SK-N-SH (cell line): Measurements from ENCODE around the gene APH1B. TPM values are rescaled to one million over a fixed set of nuclear protein-coding genes. Genes with fewer than 3 reads are reported as not detected.

Experiments
- CTCF ChIA-PET: fragments of 300-600, 350-600 bp; formaldehyde crosslinking; extraction: SDS; loops from one replicate; lab custom pipeline; 2021; lab: Yijun Ruan, JAX
- POLR2A ChIA-PET: fragments of 350-600 bp; sonication (Branson Sonifier 250); formaldehyde crosslinking; extraction: SDS; loops from one replicate; lab custom pipeline; 2020; ENCODE audit warnings: antibody characterized with exemption, inconsistent platforms; lab: Yijun Ruan, JAX
- DNase-seq: peaks from one replicate; pipeline ENCODE4 v3.0.0; 2012
- H2AFZ ChIP-seq: fragments of 200-600 bp; sonication (generic); 2 replicates; pipeline ENCODE4 v1.8.1; 2016; ENCODE audit warnings: antibody characterized with exemption, mild to moderate bottlenecking, low read depth
- H3F3A ChIP-seq: fragments of 200-600 bp; sonication (generic); replicated peaks from 2 replicates; pipeline ENCODE3; 2016; ENCODE audit warnings: antibody characterized with exemption, mild to moderate bottlenecking; ENCODE audit not compliant: insufficient read depth
- H3K27ac ChIP-seq, 2 experiments: fragments of 200-500 bp in 1 of 2; fragments of 200-600 bp in 1 of 2; sonication (Bioruptor generic) in 1 of 2; sonication (generic), shearing (Covaris generic) in 1 of 2; 2 replicates each; pipeline versions ENCODE4 v1.5.1 to v1.6.1; 2014 to 2016; ENCODE audit warnings: low read depth in 2 of 2, inconsistent platforms in 1 of 2, low read length in 1 of 2, mild to moderate bottlenecking in 1 of 2, mixed read lengths in 1 of 2
- H3K27me3 ChIP-seq: fragments of 200-600 bp; sonication (generic), shearing (Covaris generic); 2 replicates; pipeline ENCODE4 v1.6.1; 2016; ENCODE audit warnings: mixed run types; ENCODE audit not compliant: insufficient read depth
- H3K36me3 ChIP-seq, 2 experiments: fragments of 200-500 bp in 1 of 2; fragments of 200-600 bp in 1 of 2; sonication (Bioruptor generic) in 1 of 2; sonication (generic) in 1 of 2; replicated peaks in 1 of 2; 2 replicates each; pipeline versions ENCODE3 to v1.5.1; 2014 to 2016; ENCODE audit warnings: low read length in 1 of 2, mild to moderate bottlenecking in 1 of 2; ENCODE audit not compliant: insufficient read depth in 2 of 2, control insufficient read depth in 1 of 2
- H3K4me1 ChIP-seq, 2 experiments: fragments of 200-500 bp in 1 of 2; fragments of 200-600 bp in 1 of 2; sonication (Bioruptor generic) in 1 of 2; sonication (generic), shearing (Covaris generic) in 1 of 2; 2 replicates each; pipeline versions ENCODE4 v1.5.1 to v1.6.1; 2014 to 2016; ENCODE audit warnings: low read depth in 1 of 2, low read length in 1 of 2, mixed run types in 1 of 2; ENCODE audit not compliant: insufficient read depth in 2 of 2, control insufficient read depth in 1 of 2
- H3K4me2 ChIP-seq: fragments of 200-600 bp; sonication (generic), shearing (Covaris generic); 2 replicates; pipeline ENCODE4 v1.6.1; 2017; ENCODE audit warnings: mixed run types
- H3K4me3 ChIP-seq, 2 experiments: fragments of 200-500 bp in 1 of 2; fragments of 200-600 bp in 1 of 2; sonication (Bioruptor generic) in 1 of 2; sonication (generic), shearing (Covaris generic) in 1 of 2; 2 replicates each; pipeline versions ENCODE4 v1.5.1 to v1.8.1; 2014 to 2016; ENCODE audit warnings: low read depth in 2 of 2, inconsistent platforms in 1 of 2, low read length in 1 of 2, mild to moderate bottlenecking in 1 of 2, mixed read lengths in 1 of 2, moderate library complexity in 1 of 2
- H3K79me2 ChIP-seq: fragments of 200-600 bp; sonication (generic); 2 replicates; pipeline ENCODE4 v1.8.1; 2017; ENCODE audit warnings: mild to moderate bottlenecking; ENCODE audit not compliant: insufficient read depth
- H3K9ac ChIP-seq: fragments of 200-600 bp; sonication (generic); 2 replicates; pipeline ENCODE4 v1.6.1; 2017; ENCODE audit warnings: mixed run types
- H3K9me2 ChIP-seq: fragments of 200-600 bp; sonication (generic); 2 replicates; pipeline ENCODE4 v1.6.1; 2017; ENCODE audit warnings: mixed run types
- H3K9me3 ChIP-seq: fragments of 200-600 bp; sonication (generic); 2 replicates; pipeline ENCODE4 v1.6.1; 2017; ENCODE audit warnings: mixed run types, mild to moderate bottlenecking, moderate library complexity
- H4K20me1 ChIP-seq: fragments of 200-600 bp; sonication (generic); 2 replicates; pipeline ENCODE4 v1.6.1; 2017; ENCODE audit warnings: mild to moderate bottlenecking, mixed run types; ENCODE audit not compliant: insufficient read depth
- CHD2 ChIP-seq: fragments of 150-350 bp; IDR thresholded peaks from 2 replicates; pipeline ENCODE4 v1.6.1; 2018; ENCODE audit warnings: low read length; ENCODE audit not compliant: partially characterized antibody
- CTCF ChIP-seq: fragments of 200-600 bp; sonication (generic); IDR thresholded peaks from 2 replicates; pipeline ENCODE4 v1.6.1; 2017; ENCODE audit warnings: antibody characterized with exemption, mild to moderate bottlenecking, moderate library complexity
- ELF1 ChIP-seq: IDR thresholded peaks from 2 replicates; pipeline ENCODE4 v1.4.0; 2012
- EP300 ChIP-seq, 2 experiments: IDR thresholded peaks; 2 replicates each; pipeline versions ENCODE4 v1.4.0 to v1.6.1; 2012; ENCODE audit warnings: borderline replicate concordance in 1 of 2, low read depth in 1 of 2, low read length in 1 of 2
- EZH2phosphoT487 ChIP-seq: fragments of 200-600 bp; sonication (generic); IDR thresholded peaks from 2 replicates; pipeline ENCODE4 v1.6.1; 2017; ENCODE audit warnings: low read depth, mixed run types, mild to moderate bottlenecking, antibody characterized with exemption, moderate library complexity, borderline replicate concordance
- FOSL2 ChIP-seq: IDR thresholded peaks from 2 replicates; pipeline ENCODE4 v1.4.0; 2012; ENCODE audit warnings: low read depth, mild to moderate bottlenecking, moderate library complexity, borderline replicate concordance
- FOXM1 ChIP-seq: IDR thresholded peaks from 2 replicates; pipeline ENCODE4 v1.4.0; 2012; ENCODE audit warnings: low read depth, mild to moderate bottlenecking
- GABPA ChIP-seq: IDR thresholded peaks from 2 replicates; pipeline ENCODE4 v1.4.0; 2012; ENCODE audit warnings: low read depth, mild to moderate bottlenecking
- GATA2 ChIP-seq: sonication (generic); formaldehyde crosslinking; IDR thresholded peaks from 2 replicates; pipeline ENCODE4 v1.5.0; 2020; ENCODE audit warnings: mild to moderate bottlenecking, missing genetic modification reagents
- JUND ChIP-seq: IDR thresholded peaks from 2 replicates; pipeline ENCODE4 v1.4.0; 2012
- MEF2A ChIP-seq: IDR thresholded peaks from 2 replicates; pipeline ENCODE4 v1.4.0; 2012; ENCODE audit warnings: low read depth, borderline replicate concordance
- MXI1 ChIP-seq: IDR thresholded peaks from 2 replicates; pipeline ENCODE4 v1.6.1; 2012; ENCODE audit warnings: mild to moderate bottlenecking, low read depth, low read length, improper control_type of control experiment
- NFIC ChIP-seq: IDR thresholded peaks from 2 replicates; pipeline ENCODE4 v1.4.0; 2012; ENCODE audit warnings: borderline replicate concordance
- PBX3 ChIP-seq: IDR thresholded peaks from 2 replicates; pipeline ENCODE4; 2012
- RAD21 ChIP-seq: IDR thresholded peaks from 2 replicates; pipeline ENCODE4 v1.6.1; 2012; ENCODE audit warnings: mild to moderate bottlenecking, low read length
- RCOR1 ChIP-seq: fragments of 150-350 bp; IDR thresholded peaks from 2 replicates; pipeline ENCODE4 v1.6.1; 2017; ENCODE audit warnings: antibody characterized with exemption, low read length
- REST ChIP-seq: IDR thresholded peaks from 2 replicates; pipeline ENCODE4 v1.6.1; 2012; ENCODE audit warnings: mild to moderate bottlenecking, low read depth, low read length, moderate library complexity
- RFX5 ChIP-seq: IDR thresholded peaks from 2 replicates; pipeline ENCODE4 v1.6.1; 2012; ENCODE audit warnings: mild to moderate bottlenecking, improper control_type of control experiment, low read length
- TAF1 ChIP-seq: IDR thresholded peaks from 2 replicates; pipeline ENCODE4 v1.6.1; 2012; ENCODE audit warnings: low read depth, mild to moderate bottlenecking, low read length, moderate library complexity, borderline replicate concordance
- TCF12 ChIP-seq: IDR thresholded peaks from 2 replicates; pipeline ENCODE4 v1.4.0; 2012
- TEAD4 ChIP-seq: IDR thresholded peaks from 2 replicates; pipeline ENCODE4 v1.4.0; 2012; ENCODE audit warnings: mild to moderate bottlenecking, borderline replicate concordance; ENCODE audit not compliant: insufficient read depth
- YY1 ChIP-seq: IDR thresholded peaks from 2 replicates; pipeline ENCODE4 v1.4.0; 2012; ENCODE audit warnings: low read depth, mild to moderate bottlenecking
- WGBS: methylation state at CpG from one replicate; pipeline ENCODE4 v1.1.6; 2017; ENCODE audit warnings: low lambda C conversion rate; 5-methylcytosine and 5-hydroxymethylcytosine counted together
- polyA plus RNA-seq, 3 experiments: library from polyadenylated mRNA; depleted of rRNA; stranded (reverse); fragments of >200 nt; gene quantifications; 2 replicates each; pipeline ENCODE4 v1.2.3, GENCODE V29; 2012
- TF ChIP-seq, protein P1 (sequence below): IDR thresholded peaks from 2 replicates; pipeline ENCODE4 v1.4.0; 2012; ENCODE audit warnings: low read depth
- TF ChIP-seq, protein P2 (sequence below): IDR thresholded peaks from 2 replicates; pipeline ENCODE4 v1.4.0; 2012; ENCODE audit warnings: low read depth, borderline replicate concordance
- TF ChIP-seq, protein P3 (sequence below): fragments of 150-350 bp; IDR thresholded peaks from 2 replicates; pipeline ENCODE4 v1.6.1; 2017; ENCODE audit warnings: antibody characterized with exemption, low read length, low read depth, borderline replicate concordance

Gene APH1B
- polyA plus RNA-seq, 1 of the 3 experiments (the other 2 are of a cell fraction) = 7.6 TPM

GRCh38 chr15:63332367-63333124 lies 55.1 kb downstream of the APH1B start:
- Histone ChIP-seq H2AFZ (no peak overlapping the region), H3K36me3 (peaks cover 0 to 6% of the 10 kb centered on the region in 2 experiments), H3K9me3 (no peaks in the 10 kb centered on the region), H3K9ac (no peak overlapping the region), H3K9me2 (no peaks in the 10 kb centered on the region), H3K4me3 (no peak overlapping the region), H3K4me2 (peak overlapping the region; percentile 3; the same call in 1 of the 2 replicates), H3K79me2 (no peaks in the 10 kb centered on the region), H3F3A (peaks cover 13% of the 10 kb centered on the region), H4K20me1 (no peaks in the 10 kb centered on the region), H3K4me1 (peaks cover 11 to 14% of the 10 kb centered on the region in 2 experiments; a peak in 3 of 4 replicates), H3K27ac (peak overlapping the region in 1 of 2 experiments; percentile 65; a peak in 1 of 4 replicates), H3K27me3 (no peaks in the 10 kb centered on the region)
- WGBS = 13% methylated on average over 8 of the region's 9 CpGs
- peak; percentile 50 for DNase-seq
- ChIA-PET CTCF (interaction anchor here (1.4 to 1.6 kb wide), 2 partner anchors 19 to 70 kb away, joined by 3 to 4 read pairs; no protein-coding TSS in a partner anchor), POLR2A (interaction anchor here (0.5 kb wide), 1 partner anchor 24 kb away, joined by 3 read pairs; no protein-coding TSS in a partner anchor)
- TF ChIP-seq CTCF (no peak), RAD21 (no peak), YY1 (no peak), EZH2phosphoT487 (no peak), MEF2A (no peak), RCOR1 (no peak), TEAD4 (0 out of 2 replicates have a peak, but pooled peaks have one; percentile 14), ELF1 (no peak), GATA2 (CRISPR knock-in tag) (peak; percentile 49; the same call in 1 of the 2 replicates), FOXM1 (no peak), CHD2 (no peak), NFIC (peak; percentile 92), TAF1 (no peak), GABPA (no peak), RFX5 (no peak), REST (no peak), TCF12 (peak; percentile 51; the same call in 1 of the 2 replicates), JUND (peak; percentile 40; the same call in 1 of the 2 replicates), PBX3 (peak; percentile 82), MXI1 (no peak), EP300 (IDR thresholded peaks at IDR 0.05; ENCODE audit: borderline replicate concordance in 1 of 2, low read depth in 1 of 2, low read length in 1 of 2) (peak in 1 of 2 experiments; percentile 6; a peak in 1 of 4 replicates), FOSL2 (peak; percentile 73)
- TF ChIP-seq, protein P1, sequence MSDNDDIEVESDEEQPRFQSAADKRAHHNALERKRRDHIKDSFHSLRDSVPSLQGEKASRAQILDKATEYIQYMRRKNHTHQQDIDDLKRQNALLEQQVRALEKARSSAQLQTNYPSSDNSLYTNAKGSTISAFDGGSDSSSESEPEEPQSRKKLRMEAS = no peak
- TF ChIP-seq, protein P2, sequence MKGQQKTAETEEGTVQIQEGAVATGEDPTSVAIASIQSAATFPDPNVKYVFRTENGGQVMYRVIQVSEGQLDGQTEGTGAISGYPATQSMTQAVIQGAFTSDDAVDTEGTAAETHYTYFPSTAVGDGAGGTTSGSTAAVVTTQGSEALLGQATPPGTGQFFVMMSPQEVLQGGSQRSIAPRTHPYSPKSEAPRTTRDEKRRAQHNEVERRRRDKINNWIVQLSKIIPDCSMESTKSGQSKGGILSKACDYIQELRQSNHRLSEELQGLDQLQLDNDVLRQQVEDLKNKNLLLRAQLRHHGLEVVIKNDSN = no peak
- TF ChIP-seq, protein P3, sequence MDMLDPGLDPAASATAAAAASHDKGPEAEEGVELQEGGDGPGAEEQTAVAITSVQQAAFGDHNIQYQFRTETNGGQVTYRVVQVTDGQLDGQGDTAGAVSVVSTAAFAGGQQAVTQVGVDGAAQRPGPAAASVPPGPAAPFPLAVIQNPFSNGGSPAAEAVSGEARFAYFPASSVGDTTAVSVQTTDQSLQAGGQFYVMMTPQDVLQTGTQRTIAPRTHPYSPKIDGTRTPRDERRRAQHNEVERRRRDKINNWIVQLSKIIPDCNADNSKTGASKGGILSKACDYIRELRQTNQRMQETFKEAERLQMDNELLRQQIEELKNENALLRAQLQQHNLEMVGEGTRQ = no peak
